HCT116 (cell line): ENCODE data around the gene ZNF584. TPM values are rescaled to one million over a fixed set of nuclear protein-coding genes. Genes with fewer than 3 reads are reported as not detected.

ENCODE experiments used
- ATAC-seq: fragments of 200-7000 bp; cut with Tn5 transposase; 2 replicates; pipeline ENCODE4 v1.9.1; 2020; ENCODE audit warnings: mild to moderate bottlenecking, moderate library complexity
- BruUV-seq: library from RNA; stranded (reverse); fragments of 400-500 nt; replicated peaks from 2 replicates; lab custom pipeline; 2021; lab: Mats Ljungman, UMichigan
- CTCF ChIA-PET: fragments of 300-600 bp; sonication (Branson Sonifier 250); formaldehyde crosslinking; loops from one replicate; lab custom pipeline; 2021; ENCODE audit warnings: antibody characterized with exemption; lab: Charles Lee
- POLR2A ChIA-PET: fragments of 300-600, 350-600 bp; sonication (Branson Sonifier 250); formaldehyde crosslinking; loops from one replicate; lab custom pipeline; 2021; ENCODE audit warnings: antibody characterized with exemption; lab: Charles Lee
- RAD21 ChIA-PET, 2 experiments: fragments of 300-600 bp; sonication (Branson Sonifier 250); formaldehyde crosslinking; loops; one replicate each; lab custom pipeline; 2023; ENCODE audit warnings: low total read pairs in 2 of 2; ENCODE audit not compliant: uncharacterized antibody in 2 of 2, unreplicated experiment in 2 of 2, low non-redundant PET in 1 of 2; lab: Charles Lee
- DNase-seq: peaks from one replicate; pipeline ENCODE4 v3.0.0-alpha.2; 2010; ENCODE audit warnings: low read depth, low spot score
- H2AFZ ChIP-seq: fragments of 200-600 bp; shearing (Covaris generic), sonication (generic); 2 replicates; pipeline ENCODE4 v1.6.1; 2017; ENCODE audit warnings: low read depth, mixed run types, mixed read lengths, antibody characterized with exemption, low read length; ENCODE audit not compliant: poor library complexity, severe bottlenecking
- H3K27ac ChIP-seq: 2 replicates; pipeline ENCODE4 v1.5.1; 2012; ENCODE audit warnings: low read depth, low read length
- H3K27me3 ChIP-seq: fragments of 200-600 bp; sonication (generic); 2 replicates; pipeline ENCODE4 v1.6.1; 2016; ENCODE audit warnings: mixed run types, low read length, mixed read lengths; ENCODE audit not compliant: insufficient read depth
- H3K36me3 ChIP-seq, 2 experiments: fragments of 200-500 bp in 1 of 2; fragments of 200-600 bp in 1 of 2; sonication (Bioruptor generic) in 1 of 2; sonication (generic) in 1 of 2; 2 replicates each; pipeline versions ENCODE4 v1.5.1 to v1.6.1; 2014 to 2016; ENCODE audit warnings: low read length in 2 of 2, inconsistent platforms in 1 of 2, mixed read lengths in 1 of 2, mixed run types in 1 of 2; ENCODE audit not compliant: insufficient read depth in 2 of 2, control insufficient read depth in 1 of 2
- H3K4me1 ChIP-seq, 2 experiments: fragments of 200-600 bp in 1 of 2; sonication (generic) in 1 of 2; 2 replicates each; pipeline versions ENCODE4 v1.5.1 to v1.6.1; 2012 to 2017; ENCODE audit warnings: low read length in 2 of 2, inconsistent platforms in 1 of 2, mild to moderate bottlenecking in 1 of 2, mixed read lengths in 1 of 2, mixed run types in 1 of 2, moderate library complexity in 1 of 2; ENCODE audit not compliant: insufficient read depth in 2 of 2, control insufficient read depth in 1 of 2
- H3K4me2 ChIP-seq: fragments of 200-600 bp; sonication (generic); 2 replicates; pipeline ENCODE4 v1.6.1; 2017; ENCODE audit warnings: mixed run types, low read length, mixed read lengths
- H3K4me3 ChIP-seq, 2 experiments: fragments of 200-600 bp in 1 of 2; sonication (generic) in 1 of 2; replicated peaks in 1 of 2; 2 replicates each; pipeline ENCODE4 v1.5.1; 2011 to 2016; ENCODE audit warnings: low read length in 2 of 2, control low read depth in 1 of 2, low read depth in 1 of 2, mild to moderate bottlenecking in 1 of 2, mixed read lengths in 1 of 2, mixed run types in 1 of 2
- H3K79me2 ChIP-seq: fragments of 200-600 bp; sonication (generic); 2 replicates; pipeline ENCODE4 v1.6.1; 2017; ENCODE audit warnings: mild to moderate bottlenecking, mixed run types, low read length, moderate library complexity, mixed read lengths; ENCODE audit not compliant: insufficient read depth
- H3K9ac ChIP-seq: fragments of 200-600 bp; sonication (generic); 2 replicates; pipeline ENCODE4 v1.6.1; 2016; ENCODE audit warnings: low read length, mixed read lengths
- H3K9me2 ChIP-seq: fragments of 200-600 bp; sonication (generic), shearing (Covaris generic); 2 replicates; pipeline ENCODE4 v1.6.1; 2017; ENCODE audit warnings: mixed run types, mild to moderate bottlenecking, moderate library complexity; ENCODE audit not compliant: insufficient read depth
- H3K9me3 ChIP-seq, 2 experiments: fragments of 200-500 bp in 1 of 2; fragments of 200-600 bp in 1 of 2; sonication (Bioruptor generic) in 1 of 2; sonication (generic) in 1 of 2; 2 replicates each; pipeline ENCODE4 v1.6.1; 2014 to 2017; ENCODE audit warnings: low read length in 2 of 2, mixed read lengths in 2 of 2, inconsistent platforms in 1 of 2, low read depth in 1 of 2, mild to moderate bottlenecking in 1 of 2, mixed run types in 1 of 2, moderate library complexity in 1 of 2; ENCODE audit not compliant: control insufficient read depth in 1 of 2, insufficient read depth in 1 of 2
- H4K20me1 ChIP-seq: fragments of 200-600 bp; sonication (generic), shearing (Covaris generic); 2 replicates; pipeline ENCODE4 v1.6.1; 2017; ENCODE audit warnings: mixed run types, mild to moderate bottlenecking, moderate library complexity; ENCODE audit not compliant: insufficient read depth
- CBX3 ChIP-seq: IDR thresholded peaks from 2 replicates; pipeline ENCODE4 v1.6.1; 2012; ENCODE audit warnings: low read depth
- CEBPB ChIP-seq: IDR thresholded peaks from 2 replicates; pipeline ENCODE4 v1.6.1; 2012; ENCODE audit warnings: low read depth
- EGR1 ChIP-seq: IDR thresholded peaks from 2 replicates; pipeline ENCODE4 v1.6.1; 2012; ENCODE audit warnings: low read depth
- ELF1 ChIP-seq: IDR thresholded peaks from 2 replicates; pipeline ENCODE4 v1.6.1; 2012; ENCODE audit warnings: low read depth, borderline replicate concordance
- EZH2phosphoT487 ChIP-seq: fragments of 200-600 bp; IDR thresholded peaks from 2 replicates; pipeline ENCODE4 v1.6.1; 2018; ENCODE audit warnings: antibody characterized with exemption, borderline replicate concordance
- JUND ChIP-seq: IDR thresholded peaks from 2 replicates; pipeline ENCODE4 v1.6.1; 2012
- POLR2AphosphoS5 ChIP-seq: IDR thresholded peaks from 2 replicates; pipeline ENCODE4 v1.6.1; 2011; ENCODE audit warnings: mild to moderate bottlenecking, low read depth, low read length, moderate library complexity
- RAD21 ChIP-seq: IDR thresholded peaks from 2 replicates; pipeline ENCODE4 v1.6.1; 2012; ENCODE audit warnings: low read depth, mild to moderate bottlenecking
- REST ChIP-seq: IDR thresholded peaks from 2 replicates; pipeline ENCODE4 v1.6.1; 2012; ENCODE audit warnings: low read depth
- SIN3A ChIP-seq: IDR thresholded peaks from 2 replicates; pipeline ENCODE4 v1.6.1; 2012; ENCODE audit warnings: low read depth
- SP1 ChIP-seq: IDR thresholded peaks from 2 replicates; pipeline ENCODE4 v1.6.1; 2012; ENCODE audit warnings: low read depth
- YY1 ChIP-seq: IDR thresholded peaks from 2 replicates; pipeline ENCODE4 v1.6.1; 2011; ENCODE audit warnings: low read length, low read depth, moderate library complexity, mild to moderate bottlenecking; ENCODE audit not compliant: insufficient replicate concordance; ENCODE audit errors: extremely low read depth
- intact Hi-C: fragments of 100-400 bp; cut with micrococcal nuclease; formaldehyde crosslinking; loops from 2 replicates; pipeline ENCODE4 v1.10.0; 2022
- total RNA-seq: library from RNA; stranded (reverse); gene quantifications from one replicate; pipeline ENCODE4 v1.2.1, GENCODE V29; 2021; ENCODE audit not compliant: unreplicated experiment
- TF ChIP-seq, protein P1 (sequence below): IDR thresholded peaks from 2 replicates; pipeline ENCODE4 v1.6.1; 2012
- TF ChIP-seq, protein P2 (sequence below), 3 experiments: fragments of 200-600 bp in 1 of 3; sonication (generic) in 1 of 3; IDR thresholded peaks in 2 of 3; conservative IDR thresholded peaks in 1 of 3; 2 replicates each; pipeline ENCODE4 v1.5.1; 2012 to 2017; ENCODE audit warnings: low read depth in 2 of 3, low read length in 2 of 3, antibody characterized with exemption in 1 of 3, borderline replicate concordance in 1 of 3, control low read depth in 1 of 3, mild to moderate bottlenecking in 1 of 3, mixed read lengths in 1 of 3, mixed run types in 1 of 3, moderate library complexity in 1 of 3; ENCODE audit not compliant: insufficient read depth in 1 of 3
- TF ChIP-seq, protein P3 (sequence below): IDR thresholded peaks from 2 replicates; pipeline ENCODE4 v1.6.1; 2012

The ZNF584 gene
- total RNA-seq, 1 experiment from 2014 or later = 25.8 TPM

- Histone ChIP-seq H3K9ac (no peak overlapping the region), H3K9me2 (no peaks in the 10 kb centered on the region), H2AFZ (no peak overlapping the region), H4K20me1 (no peaks in the 10 kb centered on the region), H3K4me1 (peaks cover 0 to 9% of the 10 kb centered on the region in 2 experiments; a peak in 2 of 4 replicates), H3K9me3 (no peaks in the 10 kb centered on the region), H3K4me2 (no peak overlapping the region), H3K27me3 (no peaks in the 10 kb centered on the region), H3K36me3 (no peaks in the 10 kb centered on the region), H3K4me3 (no peak overlapping the region), H3K27ac (no peak overlapping the region), H3K79me2 (no peaks in the 10 kb centered on the region)
- no peak for ATAC-seq
- TF ChIP-seq, protein P1, sequence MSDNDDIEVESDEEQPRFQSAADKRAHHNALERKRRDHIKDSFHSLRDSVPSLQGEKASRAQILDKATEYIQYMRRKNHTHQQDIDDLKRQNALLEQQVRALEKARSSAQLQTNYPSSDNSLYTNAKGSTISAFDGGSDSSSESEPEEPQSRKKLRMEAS = no peak
- no peak for TF ChIP-seq CBX3
- no peak for TF ChIP-seq JUND
- TF ChIP-seq REST = no peak
- no peak for TF ChIP-seq CEBPB
- TF ChIP-seq SP1 = no peak
- no peak for TF ChIP-seq POLR2AphosphoS5
- TF ChIP-seq EGR1 = no peak
- no peak for TF ChIP-seq ELF1
- TF ChIP-seq, protein P2, sequence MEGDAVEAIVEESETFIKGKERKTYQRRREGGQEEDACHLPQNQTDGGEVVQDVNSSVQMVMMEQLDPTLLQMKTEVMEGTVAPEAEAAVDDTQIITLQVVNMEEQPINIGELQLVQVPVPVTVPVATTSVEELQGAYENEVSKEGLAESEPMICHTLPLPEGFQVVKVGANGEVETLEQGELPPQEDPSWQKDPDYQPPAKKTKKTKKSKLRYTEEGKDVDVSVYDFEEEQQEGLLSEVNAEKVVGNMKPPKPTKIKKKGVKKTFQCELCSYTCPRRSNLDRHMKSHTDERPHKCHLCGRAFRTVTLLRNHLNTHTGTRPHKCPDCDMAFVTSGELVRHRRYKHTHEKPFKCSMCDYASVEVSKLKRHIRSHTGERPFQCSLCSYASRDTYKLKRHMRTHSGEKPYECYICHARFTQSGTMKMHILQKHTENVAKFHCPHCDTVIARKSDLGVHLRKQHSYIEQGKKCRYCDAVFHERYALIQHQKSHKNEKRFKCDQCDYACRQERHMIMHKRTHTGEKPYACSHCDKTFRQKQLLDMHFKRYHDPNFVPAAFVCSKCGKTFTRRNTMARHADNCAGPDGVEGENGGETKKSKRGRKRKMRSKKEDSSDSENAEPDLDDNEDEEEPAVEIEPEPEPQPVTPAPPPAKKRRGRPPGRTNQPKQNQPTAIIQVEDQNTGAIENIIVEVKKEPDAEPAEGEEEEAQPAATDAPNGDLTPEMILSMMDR (IDR thresholded peaks at IDR 0.05 in 2 of 3, conservative IDR thresholded peaks at IDR 0.05 in 1 of 3; ENCODE audit: borderline replicate concordance in 1 of 3, insufficient read depth in 1 of 3, low read depth in 2 of 3, low read length in 2 of 3) = no peak
- TF ChIP-seq, protein P3, sequence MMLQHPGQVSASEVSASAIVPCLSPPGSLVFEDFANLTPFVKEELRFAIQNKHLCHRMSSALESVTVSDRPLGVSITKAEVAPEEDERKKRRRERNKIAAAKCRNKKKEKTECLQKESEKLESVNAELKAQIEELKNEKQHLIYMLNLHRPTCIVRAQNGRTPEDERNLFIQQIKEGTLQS = no peak
- no peak for TF ChIP-seq RAD21
- TF ChIP-seq EZH2phosphoT487 = no peak
- TF ChIP-seq SIN3A = no peak
- no peak for TF ChIP-seq YY1
- no peak for DNase-seq
- RAD21 ChIA-PET = no interaction called here
- CTCF ChIA-PET = no interaction called here
- intact Hi-C loops = no loop called here
- BruUV-seq = no TSS peak
- POLR2A ChIA-PET = no interaction called here
These were observed 40.6 kb upstream of the ZNF584 start for GRCh38 chr19:58367698-58368454.
